OCI-LY1 (cell line): ENCODE data around the gene P4HB.

Experiments used
- H2AFZ ChIP-seq: fragments of 200-600 bp; sonication (generic), shearing (Covaris generic); 2 replicates; pipeline ENCODE4 v1.6.0; 2014; ENCODE audit warnings: antibody characterized with exemption, mild to moderate bottlenecking, low read length
- H3F3A ChIP-seq: fragments of 200-600 bp; sonication (generic), shearing (Covaris generic); 2 replicates; pipeline ENCODE4 v1.6.0; 2014; ENCODE audit warnings: mild to moderate bottlenecking, antibody characterized with exemption, low read length, moderate library complexity; ENCODE audit not compliant: insufficient read depth
- H3K27ac ChIP-seq: fragments of 200-600 bp; sonication (generic); 2 replicates; pipeline ENCODE4 v1.5.1; 2014; ENCODE audit warnings: low read length, mixed run types, mild to moderate bottlenecking, low read depth; ENCODE audit not compliant: poor library complexity, severe bottlenecking
- H3K27me3 ChIP-seq: fragments of 200-600 bp; sonication (generic); 2 replicates; pipeline ENCODE4 v1.6.0; 2014; ENCODE audit warnings: antibody characterized with exemption, mild to moderate bottlenecking, low read length, moderate library complexity; ENCODE audit not compliant: insufficient read depth
- H3K36me3 ChIP-seq: fragments of 200-600 bp; sonication (generic); 2 replicates; pipeline ENCODE4 v1.6.1; 2014; ENCODE audit warnings: mild to moderate bottlenecking, antibody characterized with exemption, low read length, moderate library complexity, mixed read lengths; ENCODE audit not compliant: insufficient read depth
- H3K4me1 ChIP-seq: fragments of 200-600 bp; sonication (generic); 2 replicates; pipeline ENCODE4 v1.5.1; 2014; ENCODE audit warnings: mild to moderate bottlenecking, low read length, moderate library complexity; ENCODE audit not compliant: insufficient read depth, severe bottlenecking
- H3K4me2 ChIP-seq: fragments of 200-600 bp; sonication (generic), shearing (Covaris generic); 2 replicates; pipeline ENCODE4 v1.6.1; 2014; ENCODE audit warnings: low read length
- H3K4me3 ChIP-seq: fragments of 200-600 bp; sonication (generic); 2 replicates; pipeline ENCODE4 v1.5.1; 2014; ENCODE audit warnings: low read length, low read depth, mild to moderate bottlenecking, mixed read lengths; ENCODE audit not compliant: poor library complexity, severe bottlenecking
- H3K79me2 ChIP-seq: fragments of 200-600 bp; shearing (Covaris generic); 2 replicates; pipeline ENCODE4 v1.6.1; 2016; ENCODE audit warnings: mixed run types, low read length, mixed read lengths; ENCODE audit not compliant: insufficient read depth
- H3K9ac ChIP-seq: fragments of 200-600 bp; sonication (generic), shearing (Covaris generic); 2 replicates; pipeline ENCODE4 v1.6.1; 2014; ENCODE audit warnings: mild to moderate bottlenecking, low read length, mixed read lengths
- H3K9me2 ChIP-seq: fragments of 200-600 bp; sonication (generic), shearing (Covaris generic); 2 replicates; pipeline ENCODE4 v1.6.1; 2014; ENCODE audit warnings: low read depth, mild to moderate bottlenecking, low read length, mixed read lengths
- H3K9me3 ChIP-seq: fragments of 200-600 bp; shearing (Covaris generic); 2 replicates; pipeline ENCODE4 v1.6.1; 2014; ENCODE audit warnings: low read length, mixed read lengths
- H4K20me1 ChIP-seq: fragments of 200-600 bp; sonication (generic), shearing (Covaris generic); 2 replicates; pipeline ENCODE4 v1.6.0; 2016; ENCODE audit warnings: mild to moderate bottlenecking, low read length; ENCODE audit not compliant: insufficient read depth
- CTCF ChIP-seq: fragments of 200-600 bp; sonication (generic), shearing (Covaris generic); IDR thresholded peaks from 2 replicates; pipeline ENCODE4 v1.5.1; 2017; ENCODE audit warnings: mild to moderate bottlenecking, antibody characterized with exemption, low read length, moderate library complexity, mixed read lengths
- EZH2 ChIP-seq: fragments of 200-600 bp; sonication (generic), shearing (Covaris generic); IDR thresholded peaks from 2 replicates; pipeline ENCODE4 v1.8.0; 2017; ENCODE audit warnings: borderline replicate concordance, mixed run types, mild to moderate bottlenecking, antibody characterized with exemption, low read length, moderate library complexity, mixed read lengths

P4HB gene

GRCh38 chr17:81828656-81829055 is 31.7 kb downstream of the P4HB start:
- Histone ChIP-seq H2AFZ (no peak overlapping the region), H3K9ac (no peak overlapping the region), H3K27ac (no peak overlapping the region), H3K4me2 (no peak overlapping the region), H3K9me2 (no peaks in the 10 kb centered on the region), H4K20me1 (no peaks in the 10 kb centered on the region), H3K4me3 (no peak overlapping the region), H3K79me2 (no peaks in the 10 kb centered on the region), H3K9me3 (no peaks in the 10 kb centered on the region), H3K4me1 (peaks cover 17% of the 10 kb centered on the region), H3F3A (no peaks in the 10 kb centered on the region), H3K27me3 (no peaks in the 10 kb centered on the region), H3K36me3 (no peaks in the 10 kb centered on the region)
- TF ChIP-seq CTCF (no peak), EZH2 (no peak)

- H3K9ac ChIP-seq: no peak overlapping the region
- no peaks in the 10 kb centered on the region for H3K27me3 ChIP-seq
- H3K36me3 ChIP-seq: no peaks in the 10 kb centered on the region
- H4K20me1 ChIP-seq: no peaks in the 10 kb centered on the region
- no peaks in the 10 kb centered on the region for H3K79me2 ChIP-seq
- H3K4me2 ChIP-seq: no peak overlapping the region
- H3F3A ChIP-seq: no peaks in the 10 kb centered on the region
- no peak overlapping the region for H2AFZ ChIP-seq
- no peaks in the 10 kb centered on the region for H3K9me3 ChIP-seq
- H3K9me2 ChIP-seq: no peaks in the 10 kb centered on the region
- no peak for TF ChIP-seq EZH2
- TF ChIP-seq CTCF: no peak; the same call in 1 of the 2 replicates
- no peak overlapping the region for H3K27ac ChIP-seq
- no peaks in the 10 kb centered on the region for H3K4me1 ChIP-seq
- no peak overlapping the region for H3K4me3 ChIP-seq
Observed at GRCh38 chr17:81825841-81826466, 34.4 kb downstream of the P4HB start.

DNA sequence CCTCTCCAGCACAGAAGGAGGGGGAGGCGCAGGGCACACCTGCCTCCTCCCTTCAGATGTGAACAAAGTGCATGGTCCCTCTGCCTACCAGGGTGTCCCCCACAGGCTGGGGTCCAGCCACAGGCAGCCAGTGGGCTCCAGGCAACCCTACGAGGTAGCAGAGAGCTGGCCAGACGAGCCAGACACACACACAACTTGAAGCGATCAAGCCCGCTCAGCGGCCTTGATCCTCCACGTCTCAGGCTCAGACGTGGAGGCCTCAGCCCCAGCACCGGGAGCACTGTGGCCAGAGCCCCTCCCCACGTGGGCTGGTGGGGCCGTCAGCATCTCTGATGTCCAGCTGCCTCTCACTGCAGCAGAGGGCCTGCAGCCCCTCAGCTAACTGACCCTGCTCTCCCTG is 35.7 kb downstream of the P4HB start:
- Histone ChIP-seq H3K4me3 (no peak overlapping the region), H4K20me1 (no peaks in the 10 kb centered on the region), H3K9me2 (no peaks in the 10 kb centered on the region), H3K27me3 (no peaks in the 10 kb centered on the region), H3K9ac (no peak overlapping the region), H3F3A (no peaks in the 10 kb centered on the region), H3K4me2 (no peak overlapping the region), H3K79me2 (no peaks in the 10 kb centered on the region), H3K36me3 (no peaks in the 10 kb centered on the region), H3K4me1 (no peaks in the 10 kb centered on the region), H3K27ac (no peak overlapping the region), H3K9me3 (no peaks in the 10 kb centered on the region), H2AFZ (no peak overlapping the region)
- no peak for TF ChIP-seq EZH2

GRCh38 chr17:81823820-81824550 is 36.4 kb downstream of the P4HB start:
- no peak overlapping the region for H3K9ac ChIP-seq
- H3K27ac ChIP-seq: no peak overlapping the region

More at GRCh38 chr17:81823820-81824550, 36.4 kb downstream of the P4HB start:
- H3K4me1 ChIP-seq: no peaks in the 10 kb centered on the region
- H3K27me3 ChIP-seq: peaks cover 4% of the 10 kb centered on the region; the same call in 1 of the 2 replicates
- no peaks in the 10 kb centered on the region for H4K20me1 ChIP-seq
- H3K9me2 ChIP-seq: no peaks in the 10 kb centered on the region
- H3K36me3 ChIP-seq: no peaks in the 10 kb centered on the region
- TF ChIP-seq CTCF (no peak), EZH2 (no peak)
- no peaks in the 10 kb centered on the region for H3K79me2 ChIP-seq
- no peaks in the 10 kb centered on the region for H3K9me3 ChIP-seq
- H2AFZ ChIP-seq: no peak overlapping the region
- no peaks in the 10 kb centered on the region for H3F3A ChIP-seq
- no peak overlapping the region for H3K4me3 ChIP-seq
- no peak overlapping the region for H3K4me2 ChIP-seq
